Neuron (in vitro differentiated cells): ENCODE data around the gene NONO.
"Not testable (repeated sequence)": the region's sequence is repeated elsewhere in the genome, so short reads cannot be mapped to it uniquely, and the experiment has no call there.

Experiments used
- H2AFZ ChIP-seq: one replicate; pipeline ENCODE4 v1.6.1; 2013; ENCODE audit warnings: low read depth, mild to moderate bottlenecking, inconsistent platforms, low read length, moderate library complexity
- H3K27me3 ChIP-seq: one replicate; pipeline ENCODE4 v1.6.1; 2013; ENCODE audit warnings: low read length; ENCODE audit not compliant: insufficient read depth
- H3K36me3 ChIP-seq: one replicate; pipeline ENCODE4 v1.6.1; 2013; ENCODE audit warnings: low read length; ENCODE audit not compliant: insufficient read depth
- H3K4me1 ChIP-seq: one replicate; pipeline ENCODE4 v1.6.1; 2013; ENCODE audit warnings: low read length; ENCODE audit not compliant: insufficient read depth
- H3K4me3 ChIP-seq: 2 replicates; pipeline ENCODE4 v1.5.1; 2013; ENCODE audit warnings: mild to moderate bottlenecking, low read length, moderate library complexity
- H3K9me3 ChIP-seq: one replicate; pipeline ENCODE4 v1.6.1; 2013; ENCODE audit warnings: low read length

The NONO gene

GRCh38 chrX:71300495-71300894, 17.1 kb downstream of the NONO start:
- peaks cover 32% of the 10 kb centered on the region for H3K36me3 ChIP-seq
- not testable (repeated sequence) for H2AFZ ChIP-seq

GRCh38 chrX:71301195-71301924, 17.9 kb downstream of the NONO start, which contains the start of gene ITGB1BP2:
TSS of gene ITGB1BP2 (plus strand) at chrX:71301750. CDS start at chrX:71301807, 57 bp downstream.
- Histone ChIP-seq H3K4me1 (no peaks in the 10 kb centered on the region), H3K36me3 (peaks cover 27% of the 10 kb centered on the region), H2AFZ (no peak within 1 kb of the TSS), H3K27me3 (no peaks in the 10 kb centered on the region), H3K9me3 (no peaks in the 10 kb centered on the region), H3K4me3 (no peak within 1 kb of the TSS)

More at GRCh38 chrX:71300495-71300894, 17.1 kb downstream of the NONO start:
- not testable (repeated sequence) for H3K27me3 ChIP-seq, H3K4me1 ChIP-seq, H3K4me3 ChIP-seq, H3K9me3 ChIP-seq

GRCh38 chrX:71302461-71303213, 19.2 kb downstream of the NONO start:
- no peak overlapping the region for H3K4me3 ChIP-seq
- H3K4me1 ChIP-seq, result no peaks in the 10 kb centered on the region
- no peaks in the 10 kb centered on the region for H3K27me3 ChIP-seq
- H3K9me3 ChIP-seq, result no peaks in the 10 kb centered on the region
- H2AFZ ChIP-seq, result no peak overlapping the region
- H3K36me3 ChIP-seq, result peaks cover 16% of the 10 kb centered on the region

- Histone ChIP-seq H3K4me1 (no peaks in the 10 kb centered on the region), H3K36me3 (peaks cover 5% of the 10 kb centered on the region), H3K27me3 (no peaks in the 10 kb centered on the region), H3K4me3 (no peak overlapping the region), H3K9me3 (no peaks in the 10 kb centered on the region), H2AFZ (no peak overlapping the region)
Observed at GRCh38 chrX:71304561-71304960, 21.1 kb downstream of the NONO start.

- Histone ChIP-seq H3K36me3 (no peaks in the 10 kb centered on the region), H3K4me3 (no peak overlapping the region), H3K4me1 (no peaks in the 10 kb centered on the region), H3K9me3 (no peaks in the 10 kb centered on the region), H3K27me3 (no peaks in the 10 kb centered on the region), H2AFZ (no peak overlapping the region)
Observed at GRCh38 chrX:71315917-71316316, 32.5 kb downstream of the NONO start.

- not testable (repeated sequence) for H3K4me1 ChIP-seq, H2AFZ ChIP-seq, H3K36me3 ChIP-seq, H3K27me3 ChIP-seq, H3K4me3 ChIP-seq, H3K9me3 ChIP-seq
Observed at GRCh38 chrX:71316959-71317358, 33.5 kb downstream of the NONO start.

GRCh38 chrX:71320126-71320525, 36.7 kb downstream of the NONO start:
- no peaks in the 10 kb centered on the region for H3K4me1 ChIP-seq
- peaks cover 1% of the 10 kb centered on the region for H3K36me3 ChIP-seq
- no peaks in the 10 kb centered on the region for H3K9me3 ChIP-seq
- no peak overlapping the region for H2AFZ ChIP-seq
- no peak overlapping the region for H3K4me3 ChIP-seq
- H3K27me3 ChIP-seq, result no peaks in the 10 kb centered on the region

- no peaks in the 10 kb centered on the region for H3K27me3 ChIP-seq
- H3K4me1 ChIP-seq, result no peaks in the 10 kb centered on the region
- no peak overlapping the region for H2AFZ ChIP-seq
- H3K36me3 ChIP-seq, result peaks cover 1% of the 10 kb centered on the region
- no peaks in the 10 kb centered on the region for H3K9me3 ChIP-seq
- H3K4me3 ChIP-seq, result no peak overlapping the region
Observed at GRCh38 chrX:71321731-71322130, 38.3 kb downstream of the NONO start.

- H3K36me3 ChIP-seq, H2AFZ ChIP-seq, H3K9me3 ChIP-seq, H3K4me3 ChIP-seq, H3K4me1 ChIP-seq, H3K27me3 ChIP-seq: not testable (repeated sequence)
Observed at GRCh38 chrX:71324452-71324851, 41.0 kb downstream of the NONO start.

- H3K9me3 ChIP-seq, result no peaks in the 10 kb centered on the region
- H3K36me3 ChIP-seq, result peaks cover 1% of the 10 kb centered on the region
- no peaks in the 10 kb centered on the region for H3K27me3 ChIP-seq
- no peak overlapping the region for H2AFZ ChIP-seq
- no peaks in the 10 kb centered on the region for H3K4me1 ChIP-seq
- no peak overlapping the region for H3K4me3 ChIP-seq
Observed at GRCh38 chrX:71326394-71326793, 43.0 kb downstream of the NONO start.

GRCh38 chrX:71349151-71349665, 65.8 kb downstream of the NONO start:
- H2AFZ ChIP-seq, H3K4me3 ChIP-seq, H3K9me3 ChIP-seq, H3K27me3 ChIP-seq, H3K4me1 ChIP-seq, H3K36me3 ChIP-seq: not testable (repeated sequence)

- not testable (repeated sequence) for H2AFZ ChIP-seq, H3K27me3 ChIP-seq, H3K9me3 ChIP-seq, H3K4me1 ChIP-seq, H3K36me3 ChIP-seq, H3K4me3 ChIP-seq
Observed at GRCh38 chrX:71349867-71350266, 66.4 kb downstream of the NONO start.
